GM19397 (cell line): ENCODE results near the gene AMN1.

Experiments used
- ATAC-seq: cut with Tn5 transposase; IDR thresholded peaks from one replicate; pipeline ENCODE4 v1.9.1; 2021; ENCODE audit warnings: mild to moderate bottlenecking, moderate library complexity; ENCODE audit not compliant: unreplicated experiment

AMN1 gene

DNA sequence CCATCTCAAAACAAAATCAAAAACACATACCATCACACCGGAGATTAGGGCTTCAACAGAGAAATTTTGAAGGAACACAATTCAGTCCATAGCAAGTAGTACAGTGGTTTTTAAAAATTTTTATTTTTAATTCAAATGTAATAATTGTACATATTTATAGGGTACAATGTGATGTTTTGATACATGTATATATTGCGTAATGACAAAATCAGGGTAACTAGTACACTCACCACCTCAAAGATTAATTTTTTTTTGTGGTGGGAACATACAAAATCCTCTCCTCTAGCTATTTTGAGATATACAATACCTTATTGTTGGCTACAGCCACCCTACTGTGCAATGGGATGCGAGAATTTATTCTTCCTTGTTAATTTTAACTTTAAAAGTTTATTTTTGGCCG, 95.4 kb downstream of the AMN1 start:
- ATAC-seq = no peak

DNA sequence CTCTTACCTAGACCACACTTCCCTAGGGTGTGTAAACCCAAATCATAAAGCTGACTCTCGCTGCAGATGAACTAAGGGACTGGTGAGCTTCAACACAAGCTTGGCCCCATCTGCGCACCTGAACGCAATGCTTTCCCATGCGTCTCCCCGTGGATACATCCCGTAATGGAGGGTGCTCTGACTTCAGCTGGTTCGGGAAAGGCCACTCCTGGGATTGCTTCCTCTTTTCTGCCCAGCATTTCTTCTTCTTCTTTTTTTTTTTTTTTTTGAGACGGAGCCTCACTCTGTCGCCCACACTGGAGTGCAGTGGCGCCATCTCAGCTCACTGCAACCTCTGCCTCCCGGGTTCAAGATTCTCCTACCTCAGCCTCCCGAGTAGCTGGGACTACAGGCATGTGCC, 97.0 kb downstream of the AMN1 start:
- ATAC-seq = no peak

DNA sequence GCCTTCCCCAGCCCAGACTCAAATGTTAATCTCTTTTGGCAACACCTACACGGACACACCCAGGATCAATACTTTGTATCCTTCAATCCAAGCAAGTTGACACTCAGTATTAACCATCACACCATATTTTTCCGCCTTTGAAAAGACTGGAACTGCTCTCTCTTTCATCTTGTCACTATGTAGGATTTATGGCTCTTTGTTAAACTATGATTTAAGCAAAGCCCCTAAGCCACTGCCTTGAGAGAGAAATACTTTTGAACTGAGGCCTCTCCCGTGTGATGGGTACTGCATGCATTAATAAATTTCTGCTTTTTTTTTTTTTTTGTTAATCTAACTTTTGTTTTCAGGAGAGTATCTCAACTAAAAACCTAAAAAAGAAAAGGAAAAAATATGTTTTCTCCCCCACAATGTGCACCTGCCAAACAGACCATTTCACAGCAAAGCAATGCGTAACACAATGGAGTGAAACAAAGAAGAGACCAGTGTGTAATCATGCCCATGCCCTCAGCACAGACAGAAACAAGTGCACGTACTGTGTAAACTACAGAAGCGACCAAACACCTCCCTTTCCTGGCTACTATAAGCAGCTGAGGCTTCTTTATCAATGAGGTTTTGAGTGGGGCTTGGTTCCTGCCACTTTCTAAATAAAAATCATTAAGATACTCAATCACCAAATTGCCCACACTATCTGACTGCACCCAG, 97.6 kb downstream of the AMN1 start:
- no peak for ATAC-seq

DNA sequence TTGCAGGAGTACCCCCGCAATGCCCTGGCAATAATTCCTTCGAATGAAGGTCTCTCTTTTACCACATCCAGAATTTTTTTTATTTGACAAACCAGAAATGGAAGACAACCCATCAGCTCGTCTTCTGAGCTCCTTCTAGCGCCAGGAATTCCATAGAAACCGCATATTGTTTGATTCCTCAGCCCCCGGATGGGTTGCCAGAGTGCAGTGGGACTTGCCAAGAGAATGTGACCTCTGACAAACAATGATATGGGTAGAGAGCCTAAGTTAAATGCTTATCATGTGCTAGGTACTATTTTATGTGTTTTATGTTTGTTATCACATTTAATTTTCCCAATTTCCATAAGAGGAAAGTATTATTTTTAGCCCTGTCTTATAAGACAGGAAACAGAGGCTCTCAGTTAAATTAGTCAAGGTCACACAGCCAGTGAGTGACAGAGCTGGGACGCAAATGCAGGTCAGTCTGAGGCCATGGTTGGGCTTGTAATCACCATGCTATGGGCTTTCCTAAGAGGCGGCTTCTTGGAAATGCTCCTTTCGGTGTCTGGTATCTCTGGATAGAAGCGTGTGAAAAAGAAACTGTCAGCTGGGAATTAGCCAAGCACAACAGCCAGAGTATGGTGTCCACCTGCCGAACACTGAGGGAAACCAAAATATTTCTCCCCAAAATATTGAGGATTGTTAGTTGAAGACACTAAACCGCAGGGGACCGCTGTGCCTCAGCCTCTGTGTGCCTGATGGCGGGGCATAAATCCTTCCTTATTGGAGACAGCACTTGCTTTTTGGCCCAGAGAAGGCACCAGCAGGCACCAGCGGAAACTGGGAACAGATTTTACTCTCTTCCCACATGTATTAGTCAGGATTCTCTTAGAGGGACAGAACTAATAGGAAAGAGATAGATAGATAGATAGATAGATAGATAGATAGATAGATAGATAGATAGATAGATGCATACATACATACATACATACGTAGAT, 98.8 kb downstream of the AMN1 start:
- no peak for ATAC-seq

DNA sequence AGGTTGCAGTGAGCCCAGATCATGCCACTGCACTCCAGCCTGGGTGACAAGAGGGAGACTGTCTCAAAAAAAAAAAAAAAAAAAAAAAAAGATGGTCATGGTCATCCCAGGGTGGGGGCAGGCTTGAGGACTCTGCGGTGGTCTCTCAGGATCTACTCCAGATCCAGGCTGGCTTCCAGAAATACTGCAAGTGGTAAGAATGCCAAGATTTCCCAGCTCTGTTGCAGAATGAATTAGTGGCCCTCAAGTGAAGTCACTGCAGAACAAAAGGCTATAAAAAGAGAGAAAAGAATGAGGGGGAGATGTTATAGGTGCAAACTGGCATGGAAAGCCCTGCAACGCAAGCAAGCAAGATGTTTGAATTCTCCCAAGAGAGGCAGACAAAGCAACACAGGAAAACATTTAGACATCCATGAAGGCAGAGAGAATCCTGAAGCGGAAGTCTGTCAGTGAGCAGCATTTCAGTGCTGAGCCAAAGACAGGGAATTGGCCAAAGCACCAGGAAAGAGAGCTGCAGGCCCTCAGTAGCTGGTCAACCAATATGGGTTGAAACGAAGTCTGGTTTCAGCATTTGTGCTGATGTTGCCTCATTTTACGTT, 101.3 kb downstream of the AMN1 start:
- ATAC-seq = no peak

DNA sequence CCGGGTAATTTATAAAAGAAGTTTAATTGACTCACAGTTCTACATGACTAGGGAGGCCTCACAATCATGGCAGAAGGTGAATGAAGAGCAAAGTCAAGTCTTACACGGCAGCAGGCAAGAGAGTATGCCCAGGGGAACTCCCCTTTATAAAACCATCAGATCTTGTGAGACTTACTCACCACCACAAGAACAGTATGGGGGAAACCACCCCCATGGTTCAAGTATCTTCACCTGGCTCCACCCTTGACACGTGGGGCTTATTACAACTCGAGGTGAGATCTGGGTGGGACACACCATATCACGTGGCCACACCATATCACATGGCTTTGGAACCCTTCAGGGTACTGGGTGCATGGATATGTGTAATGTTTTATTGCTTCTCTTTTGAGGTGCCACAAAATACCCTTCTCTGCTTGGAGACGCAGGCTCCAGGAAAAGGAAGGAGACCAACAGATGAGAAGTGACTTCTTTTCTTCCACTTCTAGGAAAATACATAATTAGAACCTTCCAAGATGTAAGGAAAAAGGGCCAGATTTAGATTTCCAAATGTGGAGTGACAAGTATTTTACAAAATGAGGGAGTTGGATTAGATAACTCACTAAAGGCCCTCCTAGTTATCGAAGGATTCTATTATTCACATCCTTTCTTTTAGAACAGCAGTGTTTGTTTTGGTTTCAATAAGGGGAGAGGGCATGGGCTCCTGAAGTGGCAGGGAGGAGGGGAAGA, 102.4 kb downstream of the AMN1 start:
- no peak for ATAC-seq

DNA sequence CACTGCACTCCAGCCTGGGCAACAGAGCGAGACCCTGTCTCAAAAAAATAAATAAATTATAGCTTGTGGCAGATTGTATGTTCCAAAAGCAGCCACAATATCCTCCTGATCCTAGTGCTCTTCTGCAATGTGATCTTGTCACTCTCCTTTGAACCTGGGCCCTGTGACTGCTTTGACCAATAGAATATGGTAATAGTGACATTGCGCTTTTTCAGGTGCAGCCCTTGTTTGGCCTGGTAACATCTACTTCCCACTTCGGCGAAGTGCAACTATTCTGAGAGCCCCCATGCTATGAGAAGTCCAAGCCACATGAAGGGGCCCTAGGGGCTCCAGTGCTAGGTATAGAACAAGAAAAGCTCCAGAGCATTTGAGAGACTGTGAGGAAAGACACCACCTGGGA, 106.8 kb downstream of the AMN1 start:
- no peak for ATAC-seq
